Activated T-cell treated with anti-CD3 and anti-CD28 coated beads, Interleukin-2, amount 50 U/mL, for 4 hours (primary cell): Measurements from ENCODE around the gene FIZ1. TPM values are rescaled to one million over a fixed set of nuclear protein-coding genes. Genes with fewer than 3 reads are reported as not detected.

Experiments
- ATAC-seq, 2 donors: fragments of 200-7000 bp; cut with Tn5 transposase; one replicate each; pipeline ENCODE4 v1.10.0; 2021
- DNase-seq: peaks from one replicate; pipeline ENCODE4 v3.0.0-alpha.2; 2020
- H3K27me3 Mint-ChIP-seq: one replicate; pipeline ENCODE4 v1.8.0; 2021; ENCODE audit warnings: low read depth, mixed read lengths
- H3K36me3 Mint-ChIP-seq: one replicate; pipeline ENCODE4 v1.8.0; 2022; ENCODE audit warnings: mixed read lengths; ENCODE audit not compliant: insufficient read depth
- H3K4me1 Mint-ChIP-seq: one replicate; pipeline ENCODE4 v1.8.0; 2021; ENCODE audit warnings: low read depth, mixed read lengths
- H3K4me3 Mint-ChIP-seq: one replicate; pipeline ENCODE4 v1.8.0; 2021; ENCODE audit warnings: mild to moderate bottlenecking, moderate library complexity, mixed read lengths
- H3K9me3 Mint-ChIP-seq: one replicate; pipeline ENCODE4 v1.8.0; 2021; ENCODE audit warnings: mixed read lengths
- total RNA-seq, 3 donors: library from RNA; stranded (reverse); gene quantifications; one replicate each; pipeline ENCODE4 v1.2.1, GENCODE V29; 2021

The FIZ1 gene
- total RNA-seq, 3 donors from 2014 or later: 31.4 to 35.5 (median 34.4) TPM

DNA sequence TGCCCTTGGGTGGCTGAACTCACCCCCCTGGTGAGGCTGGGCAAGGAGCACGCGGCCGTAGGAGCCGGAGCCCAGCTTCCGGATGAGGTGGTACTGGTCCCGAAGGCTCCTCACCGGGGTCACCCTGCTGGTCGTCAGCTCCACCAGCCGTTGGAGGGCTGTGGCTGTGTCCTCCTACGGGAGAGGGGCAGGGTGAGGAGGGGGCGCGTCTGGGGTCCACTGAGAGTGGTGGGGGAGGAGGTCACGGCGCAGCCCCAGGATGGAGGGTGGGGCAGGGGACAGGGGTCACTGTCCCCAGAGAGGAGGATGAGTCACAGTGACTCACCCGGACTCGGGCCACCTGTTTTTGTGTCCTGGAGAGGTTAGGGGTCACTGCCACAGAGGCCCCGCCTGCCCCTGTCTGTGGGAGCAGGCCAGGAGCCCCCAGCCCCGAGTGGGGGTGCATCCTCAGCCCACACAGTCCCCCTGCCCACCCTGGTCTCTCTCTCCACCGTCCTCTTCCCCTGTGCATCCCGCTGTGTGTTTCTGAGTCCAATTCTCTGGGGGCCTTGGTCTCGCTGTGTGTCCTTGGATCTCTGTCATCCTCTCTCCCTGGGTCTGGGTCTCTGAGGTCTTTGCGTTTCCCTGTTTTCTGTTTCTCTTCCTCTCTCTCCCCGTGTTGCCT lies 54.4 kb downstream of the FIZ1 start:
- no peaks in the 10 kb centered on the region for H3K4me1 Mint-ChIP-seq
- ATAC-seq (no peak), DNase-seq (no peak)
- no peak overlapping the region for H3K4me3 Mint-ChIP-seq
- peaks cover 28% of the 10 kb centered on the region for H3K27me3 Mint-ChIP-seq
- H3K36me3 Mint-ChIP-seq: no peaks in the 10 kb centered on the region
- H3K9me3 Mint-ChIP-seq: no peaks in the 10 kb centered on the region

DNA sequence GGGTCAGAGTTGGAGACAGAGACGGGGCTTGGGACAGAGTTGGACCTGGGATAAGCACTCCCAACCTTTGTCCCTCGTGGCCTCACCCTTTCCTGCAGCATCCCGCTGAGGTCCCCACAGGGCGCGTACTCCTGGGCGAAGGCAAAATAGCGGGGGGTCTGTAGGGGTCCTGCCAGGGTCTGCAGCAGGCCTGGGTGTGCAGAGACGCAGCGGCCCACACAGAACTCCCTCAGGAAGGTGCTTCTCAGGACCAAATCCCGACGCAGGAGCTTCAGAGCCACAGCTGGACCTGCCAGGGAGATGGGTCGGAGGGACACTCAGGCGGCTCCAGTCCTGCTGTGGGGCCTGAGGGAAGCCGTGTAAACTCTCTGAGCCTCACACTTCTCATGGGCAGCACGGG lies 55.3 kb downstream of the FIZ1 start:
- Mint-ChIP-seq H3K4me1 (no peaks in the 10 kb centered on the region), H3K36me3 (no peaks in the 10 kb centered on the region), H3K9me3 (no peaks in the 10 kb centered on the region), H3K27me3 (peaks cover 25% of the 10 kb centered on the region), H3K4me3 (no peak overlapping the region)
- DNase-seq (no peak), ATAC-seq (no peak)

DNA sequence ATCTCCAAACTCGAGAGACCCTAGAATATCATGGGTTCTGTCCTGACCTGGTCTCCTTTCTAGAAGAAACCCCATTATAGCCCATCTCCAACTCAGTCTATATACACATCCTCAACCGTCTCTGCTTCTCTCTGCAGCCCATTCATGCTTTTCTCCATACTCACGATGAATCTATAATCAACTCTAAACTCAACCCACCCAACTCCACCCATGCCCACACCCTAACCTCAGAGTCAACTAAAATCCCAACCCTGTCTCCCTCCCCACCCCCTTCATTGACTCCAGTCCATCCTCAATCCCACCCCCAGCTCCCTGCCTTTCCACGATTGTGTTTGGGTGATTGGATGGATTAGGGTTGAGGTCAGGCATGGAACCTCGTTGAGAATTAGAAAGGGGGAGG lies 55.8 kb downstream of the FIZ1 start:
- Mint-ChIP-seq H3K27me3 (peaks cover 24% of the 10 kb centered on the region), H3K4me3 (no peak overlapping the region), H3K9me3 (no peaks in the 10 kb centered on the region), H3K36me3 (no peaks in the 10 kb centered on the region), H3K4me1 (no peaks in the 10 kb centered on the region)
- ATAC-seq (no peak), DNase-seq (no peak)

DNA sequence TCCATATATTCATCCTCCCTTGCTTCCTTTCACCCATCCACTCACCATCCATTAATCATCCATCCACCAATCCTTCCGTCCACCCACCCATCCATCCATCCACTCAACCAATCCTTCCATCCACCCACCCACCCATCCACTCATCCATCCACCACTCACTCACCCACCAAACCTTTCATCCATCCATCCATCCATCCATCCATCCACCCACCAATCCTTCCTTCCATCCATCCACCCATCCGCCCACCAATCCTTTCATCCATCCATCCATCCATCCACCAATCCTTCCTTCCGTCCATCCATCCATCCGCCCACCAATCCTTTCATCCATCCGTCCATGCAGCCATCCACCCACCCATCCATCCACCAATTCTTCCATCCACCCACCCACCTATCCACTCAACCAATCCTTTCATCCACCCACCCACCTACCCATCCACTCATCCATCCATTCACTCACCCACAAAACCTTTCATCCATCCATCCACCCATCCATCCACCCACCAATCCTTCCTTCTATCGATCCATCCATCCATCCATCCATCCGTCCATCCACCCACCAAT lies 56.9 kb downstream of the FIZ1 start:
- DNase-seq: no peak
- Mint-ChIP-seq H3K27me3 (peaks cover 15% of the 10 kb centered on the region), H3K9me3 (no peaks in the 10 kb centered on the region), H3K4me3 (no peak overlapping the region), H3K4me1 (no peaks in the 10 kb centered on the region), H3K36me3 (no peaks in the 10 kb centered on the region)
- ATAC-seq: no peak

Other genes starting within 250 kb of the FIZ1 start
- not detected for gene COX6B2, start 244.8 kb downstream of the FIZ1 start, total RNA-seq
- not detected for gene GARIN5B, start 236.3 kb downstream of the FIZ1 start, total RNA-seq
- under 1 TPM; 0.18 to 0.46 (median 0.35) TPM for gene IL11, start 229.1 kb downstream of the FIZ1 start, total RNA-seq
- not detected for gene TMEM190, start 222.7 kb downstream of the FIZ1 start, total RNA-seq
- 1 to 10 TPM; 6.1 to 8.8 (median 8.4) TPM for gene TMEM238, start 215.2 kb downstream of the FIZ1 start, total RNA-seq
- gene RPL28, start 213.6 kb downstream of the FIZ1 start, total RNA-seq: 1,000 to 10,000 TPM; 3,242 to 3,402 (median 3,363) TPM
- gene UBE2S, start 191.7 kb downstream of the FIZ1 start, total RNA-seq: 100 to 1,000 TPM; 226 to 281 (median 237) TPM
- not detected for gene SHISA7, start 156.2 kb downstream of the FIZ1 start, total RNA-seq
- gene ISOC2, start 137.9 kb downstream of the FIZ1 start, total RNA-seq: 10 to 100 TPM; 63.2 to 65.1 (median 64.5) TPM
- not detected for gene C19orf85, start 134.8 kb downstream of the FIZ1 start, total RNA-seq
- 10 to 100 TPM; 11.0 to 12.6 (median 12.1) TPM for gene ZNF628, start 122.9 kb downstream of the FIZ1 start, total RNA-seq
- 10 to 100 TPM; 16.0 to 23.4 (median 17.6) TPM for gene NAT14, start 114.3 kb downstream of the FIZ1 start, total RNA-seq
- gene SSC5D, start 111.1 kb downstream of the FIZ1 start, total RNA-seq: under 1 TPM; 0.29 to 0.66 (median 0.38) TPM
- not detected for gene SBK2, start 62.4 kb downstream of the FIZ1 start, total RNA-seq
- gene SBK3, start 54.0 kb downstream of the FIZ1 start, total RNA-seq: not detected
- 10 to 100 TPM; 10.1 to 12.2 (median 11.0) TPM for gene ZNF579, start 18.7 kb downstream of the FIZ1 start, total RNA-seq
- 10 to 100 TPM; 12.5 to 12.6 (median 12.6) TPM for gene ZNF524, start 771 bp upstream of the FIZ1 start, total RNA-seq
- 10 to 100 TPM; 14.5 to 15.9 (median 15.4) TPM for gene ZNF865, start 6.1 kb upstream of the FIZ1 start, total RNA-seq
- 1 to 10 TPM; 3.3 to 3.4 (median 3.4) TPM for gene ZNF784, start 25.0 kb upstream of the FIZ1 start, total RNA-seq
- gene ZNF580, start 41.5 kb upstream of the FIZ1 start, total RNA-seq: 10 to 100 TPM; 27.1 to 31.5 (median 28.5) TPM
- gene ZNF581, start 44.1 kb upstream of the FIZ1 start, total RNA-seq: 10 to 100 TPM; 46.2 to 54.1 (median 52.7) TPM
- gene CCDC106, start 48.7 kb upstream of the FIZ1 start, total RNA-seq: 1 to 10 TPM; 3.9 to 7.8 (median 4.8) TPM
- gene U2AF2, start 55.5 kb upstream of the FIZ1 start, total RNA-seq: 100 to 1,000 TPM; 467 to 532 (median 476) TPM
- 10 to 100 TPM; 55.0 to 61.4 (median 55.2) TPM for gene EPN1, start 75.7 kb upstream of the FIZ1 start, total RNA-seq
- not detected for gene NLRP9, start 138.9 kb upstream of the FIZ1 start, total RNA-seq
- gene RFPL4A, start 159.6 kb upstream of the FIZ1 start, total RNA-seq: not detected
- not detected for gene RFPL4AL1, start 169.6 kb upstream of the FIZ1 start, total RNA-seq
- gene NLRP11, start 232.5 kb upstream of the FIZ1 start, total RNA-seq: under 1 TPM; 0.14 to 0.18 (median 0.18) TPM
- not detected for gene NLRP4, start 237.0 kb upstream of the FIZ1 start, total RNA-seq